Stimulated activated CD8-positive, alpha-beta memory T cell treated with anti-CD3 and anti-CD28 coated beads, Interleukin-4, amount 100 ng/mL, for 24 hours (primary cell): ENCODE results near the gene ERICH3.
"Not testable (repeated sequence)": the region's sequence is repeated elsewhere in the genome, so short reads cannot be mapped to it uniquely, and the experiment has no call there.

ENCODE experiments used
- DNase-seq: peaks from one replicate; pipeline ENCODE4 v3.0.0-alpha.2; 2020; ENCODE audit warnings: low read depth

The ERICH3 gene

GRCh38 chr1:74681001-74681400 lies 7.4 kb upstream of the ERICH3 start:
- no peak for DNase-seq

DNA sequence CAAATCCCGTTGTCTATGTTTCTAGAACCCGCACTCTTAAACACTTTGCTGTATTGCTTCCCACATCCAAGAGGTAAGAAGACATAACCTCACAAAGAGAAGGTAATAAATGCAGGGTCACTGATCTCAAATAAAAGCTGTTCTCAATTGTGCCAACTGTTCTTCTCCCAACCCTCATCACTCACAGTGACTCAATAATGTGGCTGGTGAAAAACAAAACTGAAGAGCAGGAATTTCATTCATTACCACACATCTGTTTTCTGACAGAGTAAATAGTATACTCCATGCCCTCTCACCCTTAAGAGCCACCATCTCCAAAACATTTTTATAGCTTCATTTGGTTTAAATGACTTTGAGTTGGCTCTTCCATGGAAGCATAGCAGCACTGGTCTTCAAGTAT lies 6.2 kb upstream of the ERICH3 start:
- no peak for DNase-seq

DNA sequence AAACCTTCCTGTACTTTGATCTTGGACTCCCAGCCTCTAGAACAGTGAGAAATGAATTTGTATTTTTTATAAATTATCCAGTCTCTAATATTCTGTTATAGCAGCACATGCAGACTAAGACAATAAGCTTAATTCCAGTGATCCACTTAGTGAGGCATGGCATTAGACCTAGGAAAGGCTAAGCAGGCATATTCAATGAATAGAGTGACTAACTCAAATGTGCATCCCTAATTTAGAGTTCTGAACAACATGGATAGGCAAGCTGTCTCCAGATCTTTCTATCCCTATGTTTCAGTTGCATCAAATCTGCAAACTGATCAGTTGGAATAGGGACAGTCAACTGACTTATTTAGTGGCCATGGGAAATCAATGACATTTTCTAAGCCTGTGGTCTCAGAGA lies 4.3 kb upstream of the ERICH3 start:
- DNase-seq: no peak

GRCh38 chr1:74674278-74675048 lies 871 bp upstream of the ERICH3 start:
- no peak for DNase-seq

- DNase-seq: not testable (repeated sequence)
These were observed 2.7 kb downstream of the ERICH3 start for GRCh38 chr1:74670866-74671265.

DNA sequence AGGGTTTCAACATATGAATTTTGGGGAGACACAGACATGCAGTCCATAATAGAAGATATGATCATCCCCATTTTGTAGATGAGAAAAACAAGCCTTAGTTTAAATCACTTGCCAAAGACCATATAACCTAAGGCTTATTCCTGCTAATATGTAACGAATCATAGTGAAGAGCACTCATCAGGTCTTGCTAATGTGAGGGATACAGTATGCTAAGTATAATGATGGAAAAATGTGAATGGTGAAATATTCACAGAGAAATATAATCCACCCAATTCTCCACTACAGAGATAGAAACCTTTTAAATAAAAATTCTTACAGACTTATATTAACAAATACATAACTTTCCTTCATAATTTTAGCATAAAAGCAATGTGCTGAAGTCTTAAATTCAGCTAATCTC lies 18.9 kb downstream of the ERICH3 start:
- DNase-seq: no peak

DNA sequence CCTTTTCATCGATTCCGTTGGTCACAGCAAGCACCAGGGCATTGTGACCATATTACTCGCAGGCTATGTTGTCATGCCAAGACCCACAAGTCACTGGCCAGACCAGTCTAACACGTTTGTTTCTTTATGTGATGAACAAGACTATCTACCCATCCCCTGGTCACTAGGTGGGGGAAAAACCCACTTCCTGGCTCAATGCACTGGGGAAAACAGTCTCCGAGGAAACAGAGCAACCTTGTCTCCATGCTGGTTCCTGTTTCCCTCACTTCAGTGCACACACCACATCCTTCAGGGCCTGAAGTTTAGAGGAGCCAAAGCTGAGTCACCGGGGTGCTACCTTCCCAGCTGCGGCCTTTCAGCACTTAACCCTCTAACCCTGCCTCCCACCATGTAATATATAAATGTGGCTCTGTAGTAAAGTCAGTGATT lies 20.9 kb downstream of the ERICH3 start:
- no peak for DNase-seq

- no peak for DNase-seq
These were observed 23.0 kb downstream of the ERICH3 start for GRCh38 chr1:74650561-74650960.

DNA sequence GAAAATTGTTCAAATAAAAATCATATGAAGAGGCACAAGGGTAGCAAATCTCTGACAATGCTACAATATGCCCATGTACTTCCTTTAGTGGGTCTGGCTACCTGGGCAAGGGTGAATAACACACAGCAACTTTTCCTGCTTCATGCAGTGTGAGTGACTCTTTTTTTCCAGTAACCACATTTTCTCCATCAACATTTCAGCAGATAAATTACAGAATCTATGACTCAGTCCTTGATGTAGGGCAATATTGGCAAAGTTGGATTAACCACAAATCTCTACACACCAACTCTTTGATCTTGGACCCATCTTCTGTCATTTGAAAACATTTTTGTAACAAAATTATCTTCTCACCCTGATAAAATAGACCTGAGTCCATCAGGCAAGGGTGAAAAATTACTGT lies 31.7 kb downstream of the ERICH3 start:
- DNase-seq: no peak

- no peak for DNase-seq
These were observed 32.4 kb downstream of the ERICH3 start for GRCh38 chr1:74641161-74641560.

- DNase-seq: no peak
These were observed 36.3 kb downstream of the ERICH3 start for GRCh38 chr1:74637296-74637695.

GRCh38 chr1:74629283-74629682 lies 44.3 kb downstream of the ERICH3 start:
- no peak for DNase-seq

DNA sequence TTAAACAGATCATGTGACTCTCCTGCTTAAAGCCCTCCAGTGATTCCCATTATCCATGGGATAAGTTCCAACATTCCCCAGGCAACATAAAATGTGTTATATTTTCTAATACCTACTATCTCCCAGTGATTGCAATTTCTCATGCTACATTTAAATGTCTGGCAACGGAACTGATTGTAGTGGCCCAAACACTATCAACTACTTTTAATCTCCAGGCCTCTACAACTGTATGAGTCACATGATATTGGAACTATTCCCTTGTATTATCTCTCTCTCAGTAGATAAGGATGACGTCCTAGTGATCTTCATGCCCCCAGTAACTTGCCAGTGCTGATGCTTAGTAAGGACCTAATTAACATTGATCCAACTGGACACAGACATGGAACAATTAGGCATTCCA lies 49.9 kb downstream of the ERICH3 start:
- no peak for DNase-seq

DNA sequence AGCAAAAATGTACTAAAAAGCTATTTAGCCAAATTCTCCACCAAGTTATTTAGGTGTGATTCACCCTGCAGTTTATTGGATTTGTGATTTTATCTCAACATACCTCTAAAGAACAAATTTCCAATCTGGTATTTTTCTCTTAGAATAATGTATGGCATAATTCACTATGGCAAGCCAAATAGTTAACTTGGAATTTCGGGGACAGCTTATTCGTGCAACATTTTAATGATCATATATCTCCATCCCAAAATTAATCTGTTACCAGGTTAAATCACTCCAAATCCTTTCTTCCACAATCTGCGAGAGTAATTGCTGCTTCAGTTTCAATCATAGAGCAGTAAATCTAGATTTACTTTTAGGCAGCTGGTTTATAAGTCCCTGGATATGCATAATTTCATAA lies 53.4 kb downstream of the ERICH3 start:
- DNase-seq: no peak

DNA sequence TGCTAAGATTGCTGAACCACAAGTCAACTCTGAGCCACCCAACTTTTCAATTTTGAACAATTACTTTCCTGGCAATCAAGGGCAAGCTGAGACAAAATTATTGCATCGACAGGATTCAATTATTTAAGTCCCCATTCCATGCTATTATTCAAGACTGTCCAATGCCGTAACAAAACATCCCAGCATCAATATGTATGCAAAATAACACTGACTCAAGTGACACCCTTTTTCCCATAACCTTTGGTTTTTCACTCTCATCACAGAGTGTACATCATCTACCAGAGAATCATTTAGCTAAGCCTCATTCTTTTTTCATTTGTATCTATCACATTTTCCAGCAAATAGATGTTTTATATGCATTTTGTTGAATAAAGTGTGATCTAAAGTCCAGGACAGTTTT lies 54.6 kb downstream of the ERICH3 start:
- DNase-seq: no peak

DNA sequence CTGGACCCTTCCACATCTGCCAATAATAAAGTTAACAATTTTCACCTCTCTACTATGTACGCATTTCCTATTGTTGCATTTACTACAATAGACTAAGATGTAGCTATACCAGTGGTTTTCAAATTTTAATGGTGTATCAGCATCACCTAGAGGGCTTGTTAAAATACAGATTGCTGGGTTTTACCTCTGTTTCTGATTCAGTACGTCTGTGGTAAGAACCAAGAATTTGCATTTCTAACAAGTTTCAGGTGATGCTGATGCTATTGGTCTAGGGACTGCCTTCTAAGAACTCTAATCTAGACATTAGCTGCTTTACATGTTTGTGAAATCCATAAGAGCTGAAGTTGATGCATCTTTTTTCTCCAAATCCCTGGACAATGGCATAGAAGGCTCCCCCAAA lies 59.7 kb downstream of the ERICH3 start:
- DNase-seq: no peak

DNA sequence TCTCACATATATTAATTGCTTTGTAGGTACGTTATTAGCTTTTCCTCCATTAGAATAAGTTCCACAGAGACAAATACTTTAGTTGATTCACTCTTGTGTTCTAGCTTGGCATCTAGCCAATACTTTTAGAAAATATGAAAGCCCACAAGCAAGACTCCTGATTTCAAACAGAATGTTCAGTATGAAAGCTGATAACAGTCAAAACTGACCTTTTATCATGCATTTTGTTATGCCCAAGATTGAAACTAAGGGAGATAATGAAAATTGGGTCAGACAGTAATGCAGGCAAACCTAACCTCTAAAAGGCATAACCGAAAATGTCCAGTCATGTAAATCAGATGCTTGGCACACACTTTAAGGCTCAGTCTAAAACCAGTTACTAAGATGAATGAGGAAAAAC lies 61.7 kb downstream of the ERICH3 start:
- no peak for DNase-seq

DNA sequence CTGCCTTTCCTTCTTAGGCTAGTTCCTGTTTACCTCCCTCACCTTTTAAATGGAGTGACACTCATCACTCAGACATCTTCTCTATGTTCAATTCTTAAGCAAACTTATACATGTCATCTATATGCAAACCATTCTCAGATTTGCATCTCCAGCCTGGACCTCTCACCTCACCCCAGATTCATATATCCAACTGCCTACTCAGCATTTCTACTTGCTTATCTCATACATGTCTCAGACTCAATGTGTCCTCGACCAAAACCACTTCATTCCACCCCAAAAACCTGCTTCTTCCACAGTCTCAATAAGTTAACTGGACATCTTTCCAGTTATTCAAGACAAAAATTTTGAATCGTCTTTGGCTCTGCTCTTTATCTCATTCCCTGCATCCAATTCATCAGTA lies 62.6 kb downstream of the ERICH3 start:
- DNase-seq: no peak

DNA sequence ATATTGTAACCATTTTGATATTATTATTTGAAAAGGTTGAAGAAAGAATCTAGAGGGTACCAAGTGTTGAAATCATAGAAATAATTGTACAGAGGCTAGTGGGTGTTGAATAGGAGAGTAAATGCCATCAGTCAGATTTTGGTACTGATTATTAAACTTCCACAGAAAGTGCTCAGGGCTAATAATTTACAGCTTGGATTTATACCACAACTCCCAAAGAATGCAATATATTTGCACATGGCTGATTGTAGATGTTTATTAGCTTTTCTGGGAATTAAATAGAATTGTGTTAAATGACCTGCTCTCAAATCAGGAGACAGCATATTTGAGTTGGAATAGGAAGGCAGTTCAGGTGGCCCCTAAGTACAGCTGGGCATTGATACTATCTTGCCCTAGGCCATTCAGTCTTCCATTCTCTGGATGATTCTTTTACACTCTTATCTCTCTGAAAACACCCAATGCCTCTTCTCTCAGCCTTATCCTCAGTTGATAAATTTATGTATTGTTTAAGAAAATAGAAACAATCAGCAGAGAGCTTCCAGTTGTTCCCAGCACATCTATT lies 63.7 kb downstream of the ERICH3 start:
- DNase-seq: no peak

GRCh38 chr1:74596717-74597116 lies 76.9 kb downstream of the ERICH3 start:
- no peak for DNase-seq

DNA sequence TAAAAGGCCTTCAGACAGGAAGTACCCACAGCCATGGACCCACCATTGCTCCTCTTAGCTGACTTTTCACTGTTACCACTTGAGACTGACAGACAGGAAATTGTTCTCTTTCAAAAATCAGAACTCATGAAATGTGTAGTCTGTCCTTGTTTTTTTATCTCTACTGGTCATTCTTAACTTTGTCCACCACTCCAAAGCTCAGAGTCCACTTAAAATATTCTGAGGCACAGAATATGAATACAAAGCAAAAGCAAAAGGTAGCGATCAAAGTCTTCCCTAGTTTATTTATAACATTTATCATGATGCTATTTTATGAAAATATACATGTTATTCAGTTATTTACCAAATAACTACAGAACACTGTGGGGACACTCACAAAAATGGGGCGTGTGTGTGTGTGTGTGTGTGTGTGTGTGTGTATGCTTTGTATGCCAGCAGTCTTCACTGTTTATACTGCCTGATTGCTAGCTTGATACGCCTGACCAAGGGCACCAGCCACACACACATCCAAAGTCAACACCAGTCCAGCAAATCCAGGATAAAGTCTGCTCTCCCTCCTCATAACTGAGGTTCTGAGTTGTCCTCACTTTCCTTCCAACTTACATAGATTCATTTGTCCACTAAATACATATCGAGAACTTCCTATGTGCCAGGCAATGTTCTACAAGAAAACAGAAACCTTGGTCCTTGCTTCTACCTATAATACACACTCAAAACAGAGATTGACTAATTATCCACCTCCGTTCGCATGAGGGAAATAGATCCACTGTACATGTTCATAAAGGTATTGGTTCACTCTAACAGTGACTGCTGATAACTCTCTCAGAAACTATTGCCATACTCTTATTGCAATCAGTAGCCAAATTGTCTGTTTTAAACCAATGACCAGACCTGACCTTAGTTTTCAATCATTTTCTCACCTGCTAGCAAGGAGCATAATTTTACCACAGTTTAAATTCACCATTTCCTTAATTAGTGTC lies 79.4 kb downstream of the ERICH3 start:
- DNase-seq: no peak

- DNase-seq: no peak
These were observed 80.8 kb downstream of the ERICH3 start for GRCh38 chr1:74592580-74593355.
